ENCODE results near the gene FAM124A.
A peak's percentile ranks its signal among the peaks of the same experiment; 100 is the strongest.

FAM124A gene

GRCh38 chr13:51324714-51325420 lies 102.7 kb downstream of the FAM124A start:
- H3K9ac ChIP-seq (ENCODE audit: low read length): no peak overlapping the region
- no peak overlapping the region for H4K8ac ChIP-seq (ENCODE audit: low read depth, low read length)
- no peak overlapping the region for H2BK5ac ChIP-seq (ENCODE audit: low read length)
- no peaks in the 10 kb centered on the region for H3K79me2 ChIP-seq (ENCODE audit: control insufficient read depth, insufficient read depth, low read length)
- DNase-seq: no peak
- no peak overlapping the region for H3K27ac ChIP-seq (ENCODE audit: low read depth, low read length)
- no peak overlapping the region for H3K4me2 ChIP-seq (ENCODE audit: low read length)
- no CpG with 5 or more reads among the region's 14 CpGs for WGBS (ENCODE audit: extremely low coverage, insufficient coverage, low lambda C conversion rate)
- H2BK15ac ChIP-seq (replicated peaks; ENCODE audit: low read depth): no peak overlapping the region
- H3K4me1 ChIP-seq (ENCODE audit: control insufficient read depth, low read depth, low read length): no peaks in the 10 kb centered on the region
- H3K23ac ChIP-seq (ENCODE audit: low read length): no peak overlapping the region
- H4K5ac ChIP-seq (ENCODE audit: low read length): no peak overlapping the region
- no peaks in the 10 kb centered on the region for H3K36me3 ChIP-seq (ENCODE audit: control insufficient read depth, insufficient read depth, low read length)
- no peak overlapping the region for H2AK5ac ChIP-seq (ENCODE audit: low read length)
- H3K56ac ChIP-seq (ENCODE audit: low read length): no peak overlapping the region
- H3K27me3 ChIP-seq (ENCODE audit: insufficient read depth, low read length, poor library complexity): no peaks in the 10 kb centered on the region
- no peaks in the 10 kb centered on the region for H3K79me1 ChIP-seq (ENCODE audit: low read length)
- H3K4ac ChIP-seq (ENCODE audit: low read depth, low read length): no peak overlapping the region
- no peak overlapping the region for H2BK120ac ChIP-seq (ENCODE audit: low read depth, low read length)
- no peak overlapping the region for H3K4me3 ChIP-seq (ENCODE audit: low read length)
- no peak overlapping the region for H3K18ac ChIP-seq (ENCODE audit: low read length)

DNA sequence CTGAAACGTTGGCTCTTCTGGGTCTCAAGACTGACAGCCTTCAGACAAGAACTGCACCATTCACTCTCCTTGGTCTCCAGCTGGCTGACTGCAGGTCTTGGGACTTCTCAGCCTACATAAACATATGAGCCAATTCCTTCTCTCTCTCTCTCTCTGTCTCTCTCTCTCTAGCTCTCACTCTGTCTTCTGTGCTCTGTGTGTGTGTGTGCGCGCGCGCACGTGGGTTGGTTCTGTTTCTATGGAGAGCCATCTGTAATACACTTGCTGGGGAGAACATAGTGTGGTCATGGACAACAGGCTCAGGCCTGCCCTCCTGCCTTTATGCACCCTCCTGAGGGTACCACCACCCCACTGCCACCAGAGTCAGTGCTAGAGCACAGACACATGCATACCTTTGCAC lies 103.6 kb downstream of the FAM124A start:
- Histone ChIP-seq H3K79me2 (ENCODE audit: control insufficient read depth, insufficient read depth, low read length) (no peaks in the 10 kb centered on the region), H2BK5ac (ENCODE audit: low read length) (no peak overlapping the region), H3K56ac (ENCODE audit: low read length) (no peak overlapping the region), H3K4me3 (ENCODE audit: low read length) (no peak overlapping the region), H3K9ac (ENCODE audit: low read length) (no peak overlapping the region), H3K23ac (ENCODE audit: low read length) (no peak overlapping the region), H2BK15ac (replicated peaks; ENCODE audit: low read depth) (no peak overlapping the region), H3K27ac (ENCODE audit: low read depth, low read length) (no peak overlapping the region), H3K27me3 (ENCODE audit: insufficient read depth, low read length, poor library complexity) (no peaks in the 10 kb centered on the region), H2AK5ac (ENCODE audit: low read length) (no peak overlapping the region), H3K4ac (ENCODE audit: low read depth, low read length) (no peak overlapping the region), H3K18ac (ENCODE audit: low read length) (no peak overlapping the region), H4K5ac (ENCODE audit: low read length) (no peak overlapping the region), H3K79me1 (ENCODE audit: low read length) (no peaks in the 10 kb centered on the region), H4K8ac (ENCODE audit: low read depth, low read length) (no peak overlapping the region), H3K4me1 (ENCODE audit: control insufficient read depth, low read depth, low read length) (no peaks in the 10 kb centered on the region), H2BK120ac (ENCODE audit: low read depth, low read length) (no peak overlapping the region), H3K36me3 (ENCODE audit: control insufficient read depth, insufficient read depth, low read length) (no peaks in the 10 kb centered on the region), H3K4me2 (ENCODE audit: low read length) (no peak overlapping the region)
- WGBS (ENCODE audit: extremely low coverage, insufficient coverage, low lambda C conversion rate): no CpG with 5 or more reads among the region's 6 CpGs
- DNase-seq: no peak

DNA sequence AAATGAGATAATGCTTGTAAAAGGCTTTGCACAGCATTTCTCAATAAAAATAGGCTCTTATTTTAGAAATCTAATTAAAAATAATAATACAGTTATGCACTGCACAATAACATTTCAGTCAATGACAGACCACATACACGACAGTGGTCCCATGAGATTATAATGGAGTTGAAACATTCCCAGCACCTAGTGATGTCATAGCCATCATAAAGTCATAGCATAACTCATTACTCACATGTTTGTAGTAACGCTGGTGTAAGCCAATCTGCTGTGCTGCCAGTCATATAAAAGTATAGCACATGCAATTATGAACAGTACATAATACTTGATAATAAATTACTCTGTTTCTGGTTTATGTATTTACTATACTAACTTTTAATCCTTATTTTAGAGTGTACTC lies 104.6 kb downstream of the FAM124A start:
- Histone ChIP-seq H3K79me2 (ENCODE audit: control insufficient read depth, insufficient read depth, low read length) (no peaks in the 10 kb centered on the region), H3K9ac (ENCODE audit: low read length) (no peak overlapping the region), H3K56ac (ENCODE audit: low read length) (no peak overlapping the region), H4K5ac (ENCODE audit: low read length) (no peak overlapping the region), H4K8ac (ENCODE audit: low read depth, low read length) (no peak overlapping the region), H2BK120ac (ENCODE audit: low read depth, low read length) (no peak overlapping the region), H2BK5ac (ENCODE audit: low read length) (no peak overlapping the region), H3K18ac (ENCODE audit: low read length) (no peak overlapping the region), H3K4ac (ENCODE audit: low read depth, low read length) (no peak overlapping the region), H3K27me3 (ENCODE audit: insufficient read depth, low read length, poor library complexity) (no peaks in the 10 kb centered on the region), H3K4me2 (ENCODE audit: low read length) (no peak overlapping the region), H3K79me1 (ENCODE audit: low read length) (no peaks in the 10 kb centered on the region), H3K4me3 (ENCODE audit: low read length) (no peak overlapping the region), H2BK15ac (replicated peaks; ENCODE audit: low read depth) (no peak overlapping the region), H3K23ac (ENCODE audit: low read length) (no peak overlapping the region), H2AK5ac (ENCODE audit: low read length) (no peak overlapping the region), H3K4me1 (ENCODE audit: control insufficient read depth, low read depth, low read length) (no peaks in the 10 kb centered on the region), H3K27ac (ENCODE audit: low read depth, low read length) (no peak overlapping the region), H3K36me3 (ENCODE audit: control insufficient read depth, insufficient read depth, low read length) (no peaks in the 10 kb centered on the region)
- WGBS (ENCODE audit: extremely low coverage, insufficient coverage, low lambda C conversion rate): no CpG with 5 or more reads among the region's 2 CpGs
- DNase-seq: no peak

DNA sequence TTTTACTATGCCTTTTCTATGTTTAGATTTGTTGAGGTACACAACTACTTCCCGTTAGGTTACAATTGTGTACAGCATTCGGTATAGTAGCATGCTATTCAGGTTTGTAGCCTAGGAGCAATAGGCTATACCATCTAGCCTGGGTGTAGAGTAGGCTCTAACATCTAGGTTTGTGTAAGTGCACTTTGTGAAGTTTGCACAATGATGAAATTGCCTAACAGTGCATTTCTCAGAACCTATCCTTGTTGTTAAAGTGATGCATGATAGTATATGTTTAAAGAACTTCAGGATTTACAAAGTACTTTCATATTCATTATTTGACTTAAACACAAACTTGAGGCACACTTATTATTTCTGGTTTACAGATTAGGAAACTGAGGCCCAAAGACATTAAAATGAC lies 105.8 kb downstream of the FAM124A start:
- Histone ChIP-seq H3K4me2 (ENCODE audit: low read length) (no peak overlapping the region), H3K27me3 (ENCODE audit: insufficient read depth, low read length, poor library complexity) (no peaks in the 10 kb centered on the region), H3K56ac (ENCODE audit: low read length) (no peak overlapping the region), H3K4me3 (ENCODE audit: low read length) (no peak overlapping the region), H3K9ac (ENCODE audit: low read length) (no peak overlapping the region), H2AK5ac (ENCODE audit: low read length) (no peak overlapping the region), H4K5ac (ENCODE audit: low read length) (no peak overlapping the region), H2BK5ac (ENCODE audit: low read length) (no peak overlapping the region), H3K27ac (ENCODE audit: low read depth, low read length) (no peak overlapping the region), H3K36me3 (ENCODE audit: control insufficient read depth, insufficient read depth, low read length) (no peaks in the 10 kb centered on the region), H3K4me1 (ENCODE audit: control insufficient read depth, low read depth, low read length) (no peaks in the 10 kb centered on the region), H3K4ac (ENCODE audit: low read depth, low read length) (no peak overlapping the region), H3K18ac (ENCODE audit: low read length) (no peak overlapping the region), H3K79me2 (ENCODE audit: control insufficient read depth, insufficient read depth, low read length) (no peaks in the 10 kb centered on the region), H2BK15ac (replicated peaks; ENCODE audit: low read depth) (no peak overlapping the region), H4K8ac (ENCODE audit: low read depth, low read length) (no peak overlapping the region), H2BK120ac (ENCODE audit: low read depth, low read length) (no peak overlapping the region), H3K23ac (ENCODE audit: low read length) (no peak overlapping the region), H3K79me1 (ENCODE audit: low read length) (no peaks in the 10 kb centered on the region)
- DNase-seq: no peak
- WGBS (ENCODE audit: extremely low coverage, insufficient coverage, low lambda C conversion rate): no CpG with 5 or more reads among the region's 2 CpGs

GRCh38 chr13:51328488-51328887 lies 106.3 kb downstream of the FAM124A start:
- no peak overlapping the region for H3K4me3 ChIP-seq (ENCODE audit: low read length)
- H2BK5ac ChIP-seq (ENCODE audit: low read length): no peak overlapping the region
- no peak overlapping the region for H3K56ac ChIP-seq (ENCODE audit: low read length)
- no CpG with 5 or more reads among the region's 6 CpGs for WGBS (ENCODE audit: extremely low coverage, insufficient coverage, low lambda C conversion rate)
- H2AK5ac ChIP-seq (ENCODE audit: low read length): no peak overlapping the region
- H2BK15ac ChIP-seq (replicated peaks; ENCODE audit: low read depth): no peak overlapping the region
- no peaks in the 10 kb centered on the region for H3K36me3 ChIP-seq (ENCODE audit: control insufficient read depth, insufficient read depth, low read length)
- no peak overlapping the region for H2BK120ac ChIP-seq (ENCODE audit: low read depth, low read length)
- no peak overlapping the region for H3K9ac ChIP-seq (ENCODE audit: low read length)
- no peaks in the 10 kb centered on the region for H3K27me3 ChIP-seq (ENCODE audit: insufficient read depth, low read length, poor library complexity)
- peak; percentile 92 for DNase-seq
- H3K79me1 ChIP-seq (ENCODE audit: low read length): no peaks in the 10 kb centered on the region
- no peaks in the 10 kb centered on the region for H3K79me2 ChIP-seq (ENCODE audit: control insufficient read depth, insufficient read depth, low read length)
- H4K8ac ChIP-seq (ENCODE audit: low read depth, low read length): no peak overlapping the region
- H3K18ac ChIP-seq (ENCODE audit: low read length): no peak overlapping the region
- no peak overlapping the region for H4K5ac ChIP-seq (ENCODE audit: low read length)
- H3K27ac ChIP-seq (ENCODE audit: low read depth, low read length): no peak overlapping the region
- no peak overlapping the region for H3K4me2 ChIP-seq (ENCODE audit: low read length)
- H3K4me1 ChIP-seq (ENCODE audit: control insufficient read depth, low read depth, low read length): no peaks in the 10 kb centered on the region
- no peak overlapping the region for H3K4ac ChIP-seq (ENCODE audit: low read depth, low read length)
- H3K23ac ChIP-seq (ENCODE audit: low read length): no peak overlapping the region

DNA sequence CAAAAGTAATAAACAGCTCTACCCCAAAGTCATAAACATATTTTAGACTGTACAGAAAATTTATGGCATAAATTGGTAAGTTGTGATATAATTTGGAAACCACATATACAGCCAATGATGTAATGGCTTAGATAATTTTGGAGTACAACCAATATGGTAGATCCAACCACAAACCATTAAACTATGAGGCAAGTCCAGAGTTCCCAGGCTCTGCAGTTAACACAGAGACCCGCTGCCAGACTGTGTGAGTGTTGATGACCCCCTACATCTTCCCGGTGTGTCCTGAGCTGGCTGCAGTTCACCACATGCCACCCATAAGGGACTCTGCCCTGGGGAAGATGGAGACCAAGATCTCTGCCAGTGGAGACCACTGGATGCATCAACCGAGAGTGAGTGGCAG lies 107.4 kb downstream of the FAM124A start:
- H3K79me1 ChIP-seq (ENCODE audit: low read length): no peaks in the 10 kb centered on the region
- DNase-seq: no peak
- no peak overlapping the region for H3K56ac ChIP-seq (ENCODE audit: low read length)
- H4K5ac ChIP-seq (ENCODE audit: low read length): no peak overlapping the region
- no peak overlapping the region for H2AK5ac ChIP-seq (ENCODE audit: low read length)
- H3K4me2 ChIP-seq (ENCODE audit: low read length): no peak overlapping the region
- no peak overlapping the region for H4K8ac ChIP-seq (ENCODE audit: low read depth, low read length)
- no peaks in the 10 kb centered on the region for H3K79me2 ChIP-seq (ENCODE audit: control insufficient read depth, insufficient read depth, low read length)
- H2BK120ac ChIP-seq (ENCODE audit: low read depth, low read length): no peak overlapping the region
- H2BK5ac ChIP-seq (ENCODE audit: low read length): no peak overlapping the region
- H3K27ac ChIP-seq (ENCODE audit: low read depth, low read length): no peak overlapping the region
- H3K4me3 ChIP-seq (ENCODE audit: low read length): no peak overlapping the region
- H3K36me3 ChIP-seq (ENCODE audit: control insufficient read depth, insufficient read depth, low read length): no peaks in the 10 kb centered on the region
- no peak overlapping the region for H3K18ac ChIP-seq (ENCODE audit: low read length)
- H3K9ac ChIP-seq (ENCODE audit: low read length): no peak overlapping the region
- no peak overlapping the region for H3K23ac ChIP-seq (ENCODE audit: low read length)
- no peak overlapping the region for H3K4ac ChIP-seq (ENCODE audit: low read depth, low read length)
- H3K27me3 ChIP-seq (ENCODE audit: insufficient read depth, low read length, poor library complexity): no peaks in the 10 kb centered on the region
- H2BK15ac ChIP-seq (replicated peaks; ENCODE audit: low read depth): no peak overlapping the region
- no CpG with 5 or more reads among the region's 3 CpGs for WGBS (ENCODE audit: extremely low coverage, insufficient coverage, low lambda C conversion rate)
- no peaks in the 10 kb centered on the region for H3K4me1 ChIP-seq (ENCODE audit: control insufficient read depth, low read depth, low read length)

All from mesendoderm (in vitro differentiated cells).